Measurements from ENCODE around the gene TRIM16.

- TF ChIP-seq CTCF (IDR thresholded peaks at IDR 0.05; ENCODE audit: insufficient read depth, low read length, poor library complexity, severe bottlenecking) (no peak), EZH2phosphoT487 (conservative IDR thresholded peaks at IDR 0.05; ENCODE audit: low read length) (no peak)
Measured at GRCh38 chr17:15654886-15655561, 29.1 kb downstream of the TRIM16 start.

All from SU-DHL-6 (cell line).